Dermis microvascular lymphatic vessel endothelial cell (primary cell): ENCODE measurements around the gene RAD51D. TPM values are rescaled to one million over a fixed set of nuclear protein-coding genes. Genes with fewer than 3 reads are reported as not detected.
A peak's percentile ranks its signal among the peaks of the same experiment; 100 is the strongest.
"Not testable (repeated sequence)": the region's sequence is repeated elsewhere in the genome, so short reads cannot be mapped to it uniquely, and the experiment has no call there.

Experiments used
- DNase-seq, 2 donors: peaks; one replicate each; pipeline versions ENCODE4 v3.0.0 to v3.0.0-alpha.2; 2010; ENCODE audit warnings: low read depth in 2 of 2
- total RNA-seq: library from RNA; depleted of rRNA; stranded (reverse); fragments of >200 nt; gene quantifications from 2 replicates; pipeline ENCODE4 v1.2.1, GENCODE V29; 2014

RAD51D gene
- 7.7 and 22.0 TPM in 2 replicates for total RNA-seq

DNA sequence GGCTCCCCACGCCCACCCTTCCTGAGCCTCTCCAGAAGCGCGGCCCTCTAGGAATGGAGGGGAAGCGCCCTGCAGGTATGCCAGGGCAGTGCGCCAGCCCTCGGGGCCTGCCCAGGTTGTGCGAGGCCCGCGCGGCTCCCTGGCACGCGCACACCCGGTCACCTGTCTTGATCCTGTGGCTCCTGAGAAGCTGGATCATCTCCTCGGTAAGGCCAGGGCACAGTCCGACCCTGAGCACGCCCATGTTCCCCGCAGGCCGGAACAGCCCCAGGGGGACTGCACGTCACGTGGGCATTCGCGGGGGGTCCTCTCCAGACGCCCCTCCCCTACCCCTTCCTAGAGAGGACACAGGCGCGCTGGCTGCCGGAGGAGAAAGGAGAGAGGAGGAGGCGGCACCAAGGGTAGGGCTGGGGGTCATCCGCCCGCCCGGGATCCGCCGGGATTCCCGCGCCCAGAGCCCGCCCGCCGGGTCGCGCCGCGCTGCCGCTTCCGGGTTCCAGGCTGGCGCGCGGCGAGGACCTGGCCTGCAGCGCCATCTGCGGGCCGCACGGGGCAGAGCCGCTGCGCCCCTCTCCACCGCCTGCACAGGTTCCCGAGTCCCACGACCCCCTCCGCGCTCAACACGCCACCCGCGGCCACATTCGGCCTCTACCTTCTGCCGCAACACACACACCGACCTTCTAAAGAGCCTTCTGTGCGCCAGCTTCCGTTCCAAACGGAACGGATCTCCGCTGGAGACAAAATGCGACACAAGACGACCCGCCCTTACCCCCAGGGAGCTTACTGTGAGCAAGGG is at the start of gene RAD51D:
Gene RAD51D (minus strand): TSS at position 491 of the 796 bp plus-strand sequence. CDS start 247 bp downstream, at position 244.
- peak; percentile 36 to 71 for DNase-seq

GRCh38 chr17:35167666-35168065 is 48.0 kb upstream of the RAD51D start:
- DNase-seq: no peak

- no peak for DNase-seq
These were observed 47.4 kb upstream of the RAD51D start for GRCh38 chr17:35167046-35167445.

- no peak for DNase-seq
These were observed 46.9 kb upstream of the RAD51D start for GRCh38 chr17:35166526-35166925.

GRCh38 chr17:35164716-35165115 is 45.1 kb upstream of the RAD51D start:
- DNase-seq: no peak

GRCh38 chr17:35163886-35164285 is 44.2 kb upstream of the RAD51D start:
- no peak for DNase-seq

DNA sequence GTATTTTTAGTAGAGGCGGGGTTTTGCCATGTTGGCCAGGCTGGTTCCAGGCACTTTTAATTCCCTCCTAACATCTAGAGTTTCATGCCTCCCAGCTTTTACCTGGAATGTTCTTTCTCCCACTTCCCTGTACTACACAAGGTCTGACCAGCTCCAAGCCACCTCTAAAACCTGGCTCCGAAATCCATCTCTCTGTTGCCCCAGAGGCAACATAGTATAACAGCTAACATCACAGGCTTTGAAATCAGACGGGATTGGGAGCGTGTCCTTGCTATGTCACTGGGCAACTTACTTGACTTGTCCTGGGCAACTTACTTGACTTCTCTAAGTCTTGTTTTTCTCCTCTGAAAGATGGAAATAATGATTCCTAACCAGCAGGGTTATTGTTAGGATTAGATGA is 43.1 kb upstream of the RAD51D start:
- no peak for DNase-seq

GRCh38 chr17:35161281-35161761 is 41.7 kb upstream of the RAD51D start:
- DNase-seq: no peak

DNA sequence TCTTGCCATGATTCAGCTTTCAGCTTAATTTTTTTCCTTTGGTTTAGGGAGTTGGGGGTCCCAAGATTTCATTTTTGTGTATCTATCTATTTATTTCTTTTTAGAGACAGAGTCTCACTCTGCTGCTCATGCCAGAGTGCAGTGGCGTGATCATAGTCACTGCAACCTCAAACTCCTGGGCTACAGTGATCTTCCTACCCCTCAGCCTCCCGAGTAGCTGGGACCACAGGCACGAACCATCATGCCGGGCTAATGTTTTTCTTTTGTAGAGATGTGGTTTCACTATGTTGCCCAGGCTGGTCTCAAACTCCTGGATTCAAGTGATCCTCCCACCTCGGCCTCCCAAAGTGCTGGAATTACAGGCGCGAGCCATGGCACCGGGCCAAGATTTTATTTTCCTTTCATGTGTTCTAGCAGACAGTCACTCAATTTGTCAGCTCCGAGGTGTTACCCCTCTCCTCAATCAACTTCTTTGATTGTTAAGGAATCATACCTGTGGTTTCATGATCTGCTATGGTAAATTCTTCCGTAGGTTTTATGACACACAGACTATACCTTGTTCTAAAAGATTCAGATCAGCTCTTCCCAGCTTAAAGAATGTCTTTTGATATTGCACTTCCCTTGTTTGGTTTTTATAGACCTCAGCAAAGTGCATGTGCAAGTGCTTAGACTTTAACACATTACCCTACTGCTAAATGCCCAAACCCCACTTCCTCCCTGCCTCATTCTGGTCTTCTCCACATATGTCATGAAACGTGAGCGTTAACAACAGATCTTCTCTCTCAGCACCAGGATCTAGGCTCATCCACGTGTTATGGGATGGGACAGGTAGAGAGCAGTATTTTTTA is 40.9 kb upstream of the RAD51D start:
- no peak for DNase-seq

- no peak for DNase-seq
These were observed 40.3 kb upstream of the RAD51D start for GRCh38 chr17:35159940-35160339.

DNA sequence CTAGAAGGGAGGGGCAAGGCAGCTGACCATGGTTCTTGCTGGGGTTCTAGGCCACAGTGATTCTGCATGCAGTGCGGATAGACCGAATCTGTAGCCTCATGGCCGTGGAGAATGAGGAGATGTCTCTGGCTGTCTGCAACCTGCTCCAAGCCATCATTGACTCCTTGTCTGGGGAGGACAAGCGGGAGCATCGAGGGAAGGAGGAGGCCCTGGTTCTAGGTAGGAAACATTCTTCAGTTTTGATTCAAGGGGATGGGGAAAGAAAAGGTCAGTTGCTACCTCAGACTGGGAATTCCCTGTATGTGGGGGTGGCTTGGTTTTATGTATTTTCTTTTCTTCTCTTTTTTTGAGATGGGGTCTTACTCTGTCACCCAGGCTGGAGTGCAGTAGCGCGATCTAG is 35.6 kb upstream of the RAD51D start:
- DNase-seq: no peak

DNA sequence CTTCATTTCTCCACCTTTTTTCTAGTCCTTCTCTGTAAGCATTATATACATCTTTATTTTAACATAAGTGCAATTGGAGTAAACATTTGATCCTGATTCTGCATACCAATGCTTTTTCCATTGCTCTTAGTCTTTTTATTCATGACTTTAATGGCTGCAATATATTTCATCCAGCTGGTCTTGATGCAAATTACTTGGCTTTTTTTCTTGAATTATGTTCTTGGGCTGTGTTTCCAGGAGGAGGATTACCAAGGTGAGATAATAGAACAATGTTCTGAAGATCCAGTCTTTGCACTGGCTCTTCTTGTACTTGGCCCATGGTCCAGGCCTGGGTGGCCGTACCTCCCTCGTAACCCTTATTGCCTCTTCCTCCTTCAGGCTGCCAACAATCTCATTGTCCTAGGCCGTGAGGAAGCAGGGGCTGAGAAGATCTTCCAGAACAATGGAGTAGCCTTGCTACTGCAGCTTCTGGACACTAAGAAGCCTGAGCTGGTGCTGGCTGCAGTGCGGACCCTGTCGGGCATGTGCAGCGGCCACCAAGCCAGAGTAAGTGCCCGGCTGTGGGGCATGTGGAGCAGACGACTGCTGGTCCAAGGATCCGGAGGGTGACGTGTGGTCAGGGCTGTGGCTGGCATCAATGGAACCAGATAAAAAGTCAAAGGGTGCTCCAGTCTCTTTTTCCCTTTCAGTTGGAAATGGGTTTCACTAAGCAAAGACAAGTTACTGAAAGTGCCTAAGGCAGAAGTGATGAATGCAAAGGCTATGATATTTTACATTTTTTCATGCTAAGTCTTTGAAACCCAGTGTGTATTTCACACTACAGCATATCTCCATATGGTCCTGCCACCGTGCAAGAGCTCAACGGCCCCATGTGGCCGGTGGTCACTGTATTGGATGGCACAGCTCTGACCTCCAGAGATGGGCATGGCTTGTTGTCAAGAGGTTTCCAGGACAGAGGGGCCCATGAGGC is 34.8 kb upstream of the RAD51D start:
- no peak for DNase-seq

DNA sequence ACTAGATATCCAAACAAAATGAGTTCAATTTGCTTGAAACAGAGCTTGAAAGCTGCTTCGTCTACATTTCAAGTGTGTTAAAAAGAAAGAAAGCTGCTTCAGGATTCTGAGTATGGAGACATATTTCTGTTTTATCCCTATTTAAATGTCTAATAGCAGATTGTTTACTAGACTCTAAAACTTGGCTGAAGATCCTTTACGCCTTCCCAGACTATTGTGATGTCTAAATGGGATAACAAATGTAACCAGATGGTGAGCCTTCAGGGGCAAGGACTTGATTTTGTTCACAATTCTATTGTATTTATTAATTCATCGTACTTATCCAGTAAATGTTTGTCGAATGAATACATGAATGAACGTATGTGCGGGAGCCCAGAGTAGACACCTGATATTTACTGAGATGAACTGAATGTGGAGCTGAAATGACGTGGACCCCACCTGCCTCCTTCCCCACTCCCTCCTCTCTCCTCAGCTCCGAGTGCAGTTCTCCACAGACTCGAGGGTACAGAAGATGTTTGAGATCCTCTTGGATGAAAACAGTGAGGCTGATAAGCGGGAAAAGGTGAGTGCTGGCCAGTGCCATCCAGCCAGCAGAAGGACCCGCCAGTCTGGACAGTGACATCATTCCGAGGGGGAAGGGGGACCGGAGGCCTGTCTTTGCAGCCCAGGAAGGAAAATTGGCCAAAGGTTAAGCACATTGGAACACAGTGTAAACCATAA is 32.9 kb upstream of the RAD51D start:
- no peak for DNase-seq

GRCh38 chr17:35151080-35151479 is 31.4 kb upstream of the RAD51D start:
- not testable (repeated sequence) for DNase-seq

- no peak for DNase-seq
These were observed 30.3 kb upstream of the RAD51D start for GRCh38 chr17:35149941-35150340.

GRCh38 chr17:35148144-35148543 is 28.5 kb upstream of the RAD51D start:
- no peak for DNase-seq

DNA sequence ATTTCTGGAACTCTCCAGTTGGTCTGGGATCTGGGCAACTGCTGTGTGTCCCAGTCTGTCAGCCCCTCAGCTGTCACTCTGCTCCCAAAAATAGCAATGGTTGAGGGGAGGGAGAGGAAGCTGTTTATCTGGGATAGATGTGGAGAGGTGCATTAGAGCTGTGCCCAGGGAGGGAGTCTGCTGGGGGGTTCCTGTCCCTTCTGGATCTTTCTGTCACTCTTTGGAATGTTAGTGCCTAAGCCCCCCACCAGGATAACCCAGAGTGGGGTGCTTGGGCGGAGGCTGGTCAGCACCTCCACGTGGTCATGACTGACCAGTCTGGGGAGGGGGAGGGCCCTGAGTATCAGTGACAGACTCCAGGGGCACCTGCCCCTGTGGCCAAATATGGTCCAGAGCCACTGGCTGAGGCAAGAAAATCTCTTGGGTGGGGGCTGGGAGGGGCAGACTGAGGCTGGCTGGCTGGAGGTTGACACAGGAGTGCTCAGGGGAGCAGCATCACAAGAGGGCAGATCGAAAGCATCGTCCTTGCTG is 27.8 kb upstream of the RAD51D start, which contains the start of gene UNC45B:
Gene UNC45B (plus strand): TSS at position 443 of the 531 bp plus-strand sequence. CDS start 447 bp downstream, outside the sequence.
- DNase-seq: no peak

- DNase-seq: no peak
These were observed 26.7 kb upstream of the RAD51D start for GRCh38 chr17:35146214-35146833.

DNA sequence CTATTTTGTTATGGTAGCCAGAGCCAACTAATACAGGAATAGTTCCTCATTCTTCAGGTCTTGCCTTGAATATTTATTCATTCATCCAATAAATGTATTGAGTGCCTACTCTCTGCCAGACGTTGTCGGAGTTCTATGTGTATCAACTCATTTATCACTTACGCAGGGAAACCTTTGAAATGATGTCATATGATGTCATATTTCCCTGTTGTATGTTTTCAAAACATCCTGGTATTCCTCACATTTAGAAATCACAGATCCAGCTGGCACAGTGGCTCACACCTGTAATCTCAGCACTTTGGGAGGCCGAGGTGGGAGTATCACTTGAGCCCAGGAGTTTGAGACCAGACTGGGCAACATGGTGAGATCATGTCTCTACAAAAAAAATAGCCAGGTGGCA is 25.2 kb upstream of the RAD51D start:
- no peak for DNase-seq

GRCh38 chr17:35142467-35142796 is 22.8 kb upstream of the RAD51D start:
- DNase-seq: no peak
